HG03159 (cell line): ENCODE data around the gene CYS1.

ENCODE experiments used
- ATAC-seq: cut with Tn5 transposase; IDR thresholded peaks from one replicate; pipeline ENCODE4 v1.9.1; 2021; ENCODE audit warnings: mild to moderate bottlenecking, moderate library complexity; ENCODE audit not compliant: unreplicated experiment

Gene CYS1

DNA sequence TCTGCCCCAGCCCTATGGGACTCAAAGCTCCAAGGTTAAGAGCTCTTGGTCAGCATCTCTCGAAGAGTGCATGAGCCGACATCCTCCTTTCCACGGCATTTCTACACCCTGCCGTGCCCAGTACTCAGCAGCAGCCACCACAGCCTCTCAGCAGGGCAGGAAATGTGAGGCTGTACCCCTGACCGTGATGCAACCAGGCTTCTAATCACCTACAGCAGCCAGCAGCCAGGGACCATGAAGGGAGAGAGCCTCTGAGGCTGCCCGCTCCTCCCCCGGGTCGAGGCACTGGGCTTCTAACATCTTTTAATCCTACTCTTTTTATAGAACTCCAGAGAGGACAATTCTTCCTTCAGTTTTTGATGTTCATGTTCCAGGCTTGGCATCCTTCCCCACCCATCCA is 6.5 kb downstream of the CYS1 start:
- no peak for ATAC-seq

DNA sequence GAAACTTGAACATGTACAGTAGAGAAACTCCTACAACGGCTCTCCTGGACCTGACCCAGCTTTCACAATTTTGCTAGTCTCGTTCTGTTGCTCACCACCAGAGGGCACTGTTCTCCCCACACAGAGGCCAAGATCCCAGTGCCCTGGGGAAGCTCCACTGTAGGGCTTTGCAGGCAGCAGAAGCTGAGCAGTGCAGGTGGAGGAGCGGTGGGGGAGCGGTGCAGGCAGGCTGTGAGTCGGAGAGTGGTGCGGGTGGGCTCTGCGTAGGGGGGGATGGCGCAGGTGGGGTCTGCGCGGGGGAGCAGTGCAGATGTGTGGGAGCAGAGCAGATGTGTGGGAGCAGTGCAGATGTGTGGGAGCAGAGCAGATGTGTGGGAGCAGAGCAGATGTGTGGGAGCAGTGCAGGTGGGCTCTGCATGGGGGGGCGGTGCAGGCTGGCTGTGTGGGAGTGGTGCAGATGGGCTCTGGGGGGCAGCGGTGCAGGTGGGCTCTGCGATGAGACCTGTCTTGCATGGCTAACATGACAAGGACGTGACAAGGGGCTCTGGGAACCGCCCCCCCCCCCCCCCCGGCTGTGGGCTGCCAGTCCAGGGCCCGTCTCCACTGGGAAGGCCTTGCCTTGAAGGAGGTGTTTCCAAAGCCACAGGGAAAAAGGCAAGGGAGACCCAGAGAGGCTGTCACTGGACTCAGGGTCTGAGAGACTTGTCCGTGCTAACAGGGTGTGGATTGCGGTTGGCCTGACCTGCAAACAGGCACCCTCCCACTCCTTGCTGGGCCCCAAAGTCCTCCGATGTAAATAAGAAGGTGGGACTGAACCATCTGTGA is 7.3 kb downstream of the CYS1 start:
- ATAC-seq, result peak; percentile 74

DNA sequence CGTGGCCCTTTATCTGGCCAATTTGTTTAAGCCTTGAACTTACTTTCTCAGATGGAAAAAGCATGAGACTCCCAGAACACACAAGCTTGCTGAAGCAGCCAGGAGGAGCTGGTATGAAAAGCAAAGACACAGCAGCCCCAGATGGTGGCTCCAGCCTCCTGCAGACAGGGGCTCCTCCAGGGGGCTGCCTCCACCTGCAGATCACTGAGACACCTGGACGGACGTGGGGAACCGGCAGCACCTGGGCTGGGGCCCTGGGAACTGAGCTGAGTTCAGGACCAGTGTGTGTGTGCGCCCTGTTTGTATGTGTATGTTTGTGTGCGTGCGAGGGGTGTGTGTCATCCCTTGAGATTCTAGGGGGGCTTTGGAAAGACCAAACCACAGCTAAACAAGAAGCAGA is 8.6 kb downstream of the CYS1 start:
- no peak for ATAC-seq

DNA sequence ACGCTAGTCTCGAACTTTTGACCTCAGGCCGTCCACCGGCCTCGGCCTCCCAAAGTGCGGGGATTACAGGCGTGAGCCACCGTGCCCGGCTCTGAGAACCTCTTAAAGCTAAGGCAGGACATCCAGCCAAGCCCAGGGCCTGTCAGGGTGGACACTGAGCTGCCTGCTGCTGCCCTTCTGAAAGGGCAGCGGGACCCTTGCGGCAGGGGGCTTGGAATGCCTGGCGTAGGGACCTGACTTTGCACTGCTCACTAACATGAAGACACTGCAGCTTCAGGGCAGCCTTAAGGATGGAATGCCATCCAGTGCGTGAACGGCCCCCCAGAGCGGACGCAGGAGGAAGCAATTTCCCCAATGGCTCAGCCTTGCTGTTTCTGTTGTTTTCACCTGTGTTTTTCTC is 9.0 kb downstream of the CYS1 start:
- ATAC-seq, result no peak

DNA sequence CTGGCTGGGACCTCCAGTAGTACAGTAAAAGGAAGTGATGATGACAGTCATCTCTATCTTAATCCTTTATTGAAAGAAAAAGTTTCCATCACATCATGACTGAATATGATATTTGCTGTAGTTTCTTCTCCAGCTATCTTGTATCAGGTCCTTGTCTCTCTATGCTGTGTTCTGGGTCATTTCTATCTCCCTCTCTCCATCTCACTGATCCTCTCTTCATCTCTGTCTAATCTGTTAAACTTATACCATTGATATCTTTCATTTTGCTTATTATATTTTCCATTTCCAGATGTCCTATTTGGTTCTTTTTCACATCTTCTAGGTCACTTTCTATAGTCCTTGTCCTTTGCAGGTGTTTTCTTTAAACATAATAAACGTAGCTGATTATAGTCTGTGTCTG is 12.3 kb downstream of the CYS1 start:
- ATAC-seq, result no peak

DNA sequence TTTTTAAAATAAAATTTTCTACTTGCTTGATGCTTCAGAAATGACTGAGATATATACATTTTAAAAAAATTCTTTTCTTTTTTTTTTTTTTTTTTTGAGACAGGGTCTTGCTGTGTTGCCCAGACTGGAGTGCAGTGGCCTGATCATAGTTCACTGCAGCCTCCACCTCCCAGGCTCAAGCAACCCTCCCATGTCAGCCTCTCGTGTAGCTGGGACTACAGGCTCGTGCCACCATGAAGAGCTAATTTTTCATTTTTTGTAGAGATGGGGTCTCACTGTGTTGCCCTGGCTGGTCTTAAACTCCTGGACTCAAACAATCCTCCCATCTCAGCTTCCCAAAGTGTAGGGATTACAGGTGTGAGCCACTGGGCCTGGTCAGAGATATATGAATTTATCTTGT is 12.9 kb downstream of the CYS1 start:
- ATAC-seq, result no peak

DNA sequence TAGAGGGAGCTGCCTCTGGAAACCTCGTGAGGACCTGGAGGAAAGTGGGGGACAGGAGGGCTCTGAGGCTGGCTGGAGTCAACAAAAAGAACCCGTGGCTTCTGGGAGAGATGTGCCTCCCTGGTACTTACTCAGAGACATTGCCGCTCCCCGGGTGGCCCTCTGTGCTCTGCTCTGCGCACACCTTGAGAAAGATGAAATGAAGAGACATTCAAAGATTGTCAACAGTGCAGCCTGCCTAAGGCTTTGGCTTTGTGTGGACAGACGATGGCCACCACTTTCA is 14.5 kb downstream of the CYS1 start:
- no peak for ATAC-seq

DNA sequence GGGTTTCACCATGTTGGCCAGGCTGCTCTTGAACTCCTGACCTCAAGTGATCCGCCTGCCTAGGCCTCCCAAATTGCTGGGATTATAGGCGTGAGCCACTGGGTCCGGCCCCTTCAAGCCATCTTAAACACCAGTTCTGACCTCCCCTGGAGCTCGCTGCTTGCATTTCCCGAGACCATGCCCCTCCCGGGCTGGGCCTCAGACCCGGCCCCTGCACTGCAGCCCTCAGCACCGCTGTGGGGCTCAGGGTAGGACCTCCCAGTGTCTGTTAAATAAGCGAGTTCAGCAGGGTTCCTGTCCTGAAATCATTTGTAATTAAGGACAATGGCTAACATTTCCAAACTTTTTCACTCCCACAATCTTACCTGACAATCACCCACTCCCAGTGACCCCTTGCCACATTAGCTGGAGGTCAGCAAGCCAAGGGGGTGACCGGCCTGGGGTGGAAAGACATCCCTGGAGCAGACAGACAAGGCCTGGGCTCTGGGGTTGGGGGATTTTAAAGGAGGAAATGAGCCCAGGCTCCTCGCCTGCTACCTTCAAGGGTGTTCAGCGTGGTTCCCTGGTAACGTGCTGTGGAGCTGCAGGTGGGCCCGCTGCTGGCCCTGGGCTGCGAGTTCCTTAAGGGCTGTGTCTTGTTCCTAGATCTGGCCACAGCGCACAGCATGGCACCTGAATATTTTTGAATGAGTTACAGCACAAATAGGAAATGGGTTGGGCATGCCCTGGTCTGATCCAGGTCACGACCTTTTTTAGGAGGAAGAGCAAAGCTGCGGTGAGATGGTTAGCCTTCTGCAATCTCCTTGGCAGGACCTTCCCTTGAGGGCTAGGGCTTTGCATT is 15.1 kb downstream of the CYS1 start:
- ATAC-seq, result no peak

DNA sequence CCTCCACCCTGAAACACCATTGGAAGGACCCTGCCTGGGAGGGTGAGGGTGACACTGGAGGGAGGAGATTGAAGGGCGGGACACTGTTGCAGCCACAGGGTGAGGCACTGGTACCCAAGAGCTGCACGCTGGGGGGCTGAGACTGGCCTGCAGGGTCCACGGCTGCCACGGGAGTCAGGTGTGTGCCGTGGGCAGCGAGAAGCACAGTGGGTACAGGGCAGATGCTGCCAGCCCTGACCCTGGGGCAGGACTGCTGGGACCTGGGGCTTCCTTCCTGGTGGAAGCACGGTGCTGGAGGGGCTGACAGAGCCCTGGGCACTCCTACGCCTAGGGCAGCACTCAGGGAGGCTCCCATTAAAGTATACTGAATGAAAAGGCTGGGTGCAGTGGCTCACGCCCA is 16.6 kb downstream of the CYS1 start:
- ATAC-seq, result no peak

DNA sequence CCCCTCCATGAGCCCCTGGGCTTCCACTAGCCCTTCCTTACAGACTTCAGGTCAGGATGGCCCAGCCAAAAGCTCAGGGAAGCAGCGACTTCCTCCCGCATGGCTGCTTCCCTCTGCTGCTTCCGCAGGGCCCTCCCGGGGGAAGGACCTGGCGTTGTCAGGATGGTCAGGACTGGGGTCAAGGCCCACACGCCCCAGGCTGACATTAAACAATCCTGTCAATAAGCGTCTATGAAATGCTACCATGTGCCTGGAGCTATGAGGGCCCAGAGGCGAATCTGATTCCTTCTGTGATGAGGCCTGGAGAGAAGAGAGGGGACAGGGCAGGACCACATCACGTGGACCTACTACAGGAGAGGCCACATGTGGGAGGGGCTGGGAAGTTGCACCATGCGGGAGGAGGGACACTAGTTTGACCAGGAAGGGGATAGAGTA is 17.3 kb downstream of the CYS1 start:
- ATAC-seq, result no peak

DNA sequence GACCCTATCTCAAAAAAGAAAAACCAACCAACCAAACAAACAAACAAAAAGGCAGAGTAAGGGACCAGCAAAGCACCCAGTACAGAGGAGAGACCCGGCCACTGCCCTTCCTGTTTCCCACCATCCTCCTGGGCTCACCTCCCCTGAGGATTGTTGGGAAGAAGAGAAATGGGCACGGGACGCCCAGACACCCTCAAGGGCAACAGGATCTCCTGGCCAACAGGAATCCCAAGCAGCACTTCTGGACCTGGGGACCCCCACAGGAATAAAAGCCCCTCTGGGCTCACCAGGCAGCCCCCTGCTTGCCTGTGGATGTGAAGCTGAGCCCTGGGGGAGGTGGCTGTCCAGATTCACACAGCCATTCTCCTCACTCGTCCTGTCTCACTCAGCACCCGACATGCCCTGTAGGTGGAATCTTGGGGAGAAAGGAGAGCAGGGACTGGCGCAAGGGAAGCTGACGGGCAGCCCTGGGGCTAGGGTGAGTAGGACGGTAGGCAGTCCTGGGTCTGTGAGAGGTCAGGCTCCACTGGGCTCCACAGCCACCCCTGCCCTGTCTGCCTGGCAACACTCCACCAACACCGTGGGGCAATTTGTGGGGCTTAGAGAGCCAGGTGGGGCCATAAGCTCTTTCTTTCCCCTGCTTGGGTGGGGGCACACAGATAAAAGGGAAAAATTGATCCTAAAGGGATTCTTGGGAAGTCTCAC is 18.8 kb downstream of the CYS1 start:
- no peak for ATAC-seq

DNA sequence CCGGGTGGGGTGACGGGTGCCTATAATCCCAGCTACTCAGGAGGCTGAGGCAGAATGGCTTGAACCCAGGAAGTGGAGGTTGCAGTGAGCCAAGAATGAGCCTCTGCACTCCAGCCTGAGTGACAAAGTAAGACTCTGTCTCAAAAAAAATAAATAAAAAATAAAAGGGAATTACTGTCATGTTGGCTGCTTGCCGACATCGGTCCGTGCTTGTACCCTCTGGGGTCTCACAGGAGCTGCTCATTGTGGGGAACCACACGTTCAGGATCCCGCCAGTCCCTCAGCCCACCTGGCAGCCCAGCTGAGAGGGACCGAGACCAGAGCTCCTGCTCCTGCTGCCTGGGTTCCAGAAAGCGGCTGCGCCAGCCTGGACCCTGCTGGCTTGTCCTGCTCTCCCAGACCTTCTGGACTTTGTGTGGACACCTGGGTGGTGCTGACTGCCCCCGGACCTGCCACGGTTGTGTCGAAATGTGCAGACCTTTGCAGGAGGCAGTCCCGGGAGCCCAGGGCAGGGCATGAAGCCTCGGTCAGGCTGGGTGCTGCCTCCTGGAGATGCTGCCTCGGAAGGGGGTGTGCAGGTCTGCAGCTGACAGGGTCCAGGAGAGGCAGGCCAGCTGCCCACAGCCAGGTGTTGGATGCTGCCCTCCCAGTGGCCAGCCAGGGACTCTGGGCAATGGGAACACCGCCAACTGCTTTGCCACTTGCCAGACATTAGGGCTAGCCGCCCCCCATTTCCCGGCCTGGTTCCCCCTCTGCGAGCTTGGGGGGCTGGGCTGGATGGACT is 20.5 kb downstream of the CYS1 start:
- ATAC-seq, result no peak

DNA sequence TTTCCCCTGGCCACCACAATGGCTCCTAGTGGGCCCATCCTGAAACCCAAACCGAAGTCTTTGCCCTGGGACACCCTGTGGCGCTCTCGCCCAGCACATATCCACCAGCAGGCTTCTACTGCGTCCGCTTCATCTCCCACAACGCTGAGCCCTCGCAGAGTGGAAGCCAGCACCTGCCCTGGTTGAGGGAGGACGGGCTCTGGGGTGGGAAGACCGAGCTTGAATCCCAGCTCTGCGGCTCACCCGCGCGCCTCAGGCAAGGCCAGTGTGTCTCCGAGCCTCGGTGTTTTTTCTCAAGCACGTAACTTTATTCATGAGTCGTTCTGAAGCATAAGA is 21.2 kb downstream of the CYS1 start:
- no peak for ATAC-seq

DNA sequence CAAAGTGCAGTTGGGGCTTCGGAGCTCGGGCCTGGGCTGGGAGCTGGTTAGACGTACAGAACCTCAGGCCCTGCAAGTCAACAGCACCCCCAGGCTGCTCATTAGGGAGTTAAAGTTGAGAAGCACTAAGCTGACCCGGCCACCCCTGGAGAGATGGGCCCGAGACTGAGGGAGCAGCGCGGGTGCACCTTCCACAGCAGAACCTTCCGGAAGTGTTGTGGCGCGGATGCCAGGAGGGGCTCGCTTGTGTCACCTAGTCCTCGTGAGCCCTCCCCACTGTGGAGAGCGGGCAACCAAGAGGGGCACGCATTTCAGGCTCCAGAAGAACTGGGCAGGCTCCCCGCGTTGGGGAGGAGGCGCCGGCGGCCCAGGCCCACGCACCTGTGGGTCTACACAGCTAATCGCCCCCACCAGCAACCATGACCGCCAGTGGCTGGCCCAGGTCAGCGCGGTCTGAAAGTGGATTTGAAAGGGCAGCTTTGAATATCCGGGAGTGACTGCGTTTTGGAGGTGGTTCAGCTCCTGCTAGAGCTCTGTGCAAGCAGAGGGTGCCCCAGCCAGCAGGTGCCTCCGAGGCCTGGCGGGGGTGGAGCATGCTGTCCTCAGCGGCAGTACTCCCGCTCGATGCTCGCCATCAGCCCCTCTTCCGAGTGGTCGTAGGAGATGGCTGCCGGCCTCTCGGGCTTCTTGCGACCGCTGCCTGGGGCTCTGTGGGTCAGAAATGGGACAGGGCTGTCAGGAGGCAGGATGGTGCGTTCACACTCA is 21.8 kb downstream of the CYS1 start:
- no peak for ATAC-seq

DNA sequence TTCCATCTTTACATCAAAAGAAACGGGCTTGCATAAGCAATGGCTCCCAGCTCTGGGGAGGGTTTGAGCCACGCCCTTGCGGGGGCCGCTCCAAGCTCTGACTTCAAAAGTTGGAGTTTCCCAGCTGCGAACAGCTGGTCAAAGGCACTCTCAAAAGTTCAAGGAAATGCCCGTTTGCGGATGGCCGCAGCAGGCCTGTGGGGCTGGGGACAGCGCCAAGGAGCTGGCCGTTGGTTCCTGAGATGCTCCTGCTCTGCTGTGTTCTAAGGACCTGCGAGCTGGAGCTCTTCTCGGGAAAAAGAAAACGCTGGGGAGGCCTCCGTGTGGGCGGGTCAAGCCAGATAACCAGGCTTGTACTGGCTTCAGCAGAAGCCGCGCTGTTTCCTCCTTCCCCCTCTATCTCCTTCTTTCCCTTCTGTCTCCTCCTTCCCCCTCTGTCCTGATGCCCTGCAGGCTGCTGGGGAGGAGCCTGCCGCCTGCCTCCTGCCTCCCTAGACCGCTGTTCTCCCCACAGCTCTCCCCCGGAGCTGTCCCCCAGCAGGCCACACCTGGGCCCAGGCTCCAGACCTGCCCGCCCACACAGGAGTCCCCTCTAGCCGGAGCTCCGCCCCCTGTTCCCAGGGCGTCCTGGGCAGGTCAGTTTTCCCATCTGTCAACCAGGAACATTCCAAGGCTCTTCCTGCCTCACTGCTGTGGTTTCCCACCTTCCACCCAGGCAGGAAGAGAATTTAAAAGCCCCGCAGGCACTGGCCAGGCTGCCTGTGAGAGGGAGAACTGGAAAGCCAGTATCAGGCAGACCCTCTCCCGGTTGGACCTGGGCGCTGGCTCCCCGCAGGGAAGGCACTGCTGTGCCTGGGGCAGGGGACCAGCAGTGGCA is 22.7 kb downstream of the CYS1 start:
- no peak for ATAC-seq

DNA sequence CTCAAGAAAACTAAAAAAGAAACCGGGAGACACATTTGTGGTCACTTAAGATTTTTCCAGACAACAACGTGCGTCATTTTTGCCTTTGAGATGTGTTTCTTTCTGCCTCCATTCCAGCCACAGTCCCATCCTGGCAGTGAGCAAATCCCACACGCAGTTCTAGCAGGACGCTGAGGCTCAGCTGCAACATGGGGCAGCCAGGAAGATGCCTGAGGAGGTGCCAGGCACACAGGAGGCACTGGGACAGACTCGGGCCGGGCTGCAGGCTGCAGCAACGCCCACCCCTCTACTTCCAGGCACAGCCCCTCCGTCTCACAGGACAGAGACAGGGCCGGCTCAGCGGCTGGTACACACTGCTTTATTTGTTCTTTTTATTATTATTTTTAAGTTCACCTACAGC is 23.8 kb downstream of the CYS1 start:
- ATAC-seq, result no peak

DNA sequence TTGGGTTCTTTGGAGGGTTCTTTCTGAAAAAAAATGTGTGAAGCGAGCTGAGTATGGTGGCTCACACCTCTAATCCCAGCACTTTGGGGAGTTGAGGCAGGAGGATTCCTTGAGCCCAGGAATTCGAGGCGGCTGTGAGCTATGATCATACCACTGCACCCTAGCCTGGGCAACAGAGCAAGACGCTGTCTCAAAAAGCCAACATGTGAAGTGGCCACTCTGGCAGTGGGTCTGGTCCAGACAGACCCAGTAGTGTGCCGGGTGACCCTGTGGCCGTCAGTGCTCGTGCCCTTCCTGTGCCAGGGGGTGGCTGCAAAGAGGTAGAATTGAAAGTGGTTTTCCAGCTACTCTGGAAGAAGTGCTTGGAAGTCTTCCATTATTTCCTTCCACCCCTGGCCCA is 25.2 kb downstream of the CYS1 start:
- no peak for ATAC-seq

DNA sequence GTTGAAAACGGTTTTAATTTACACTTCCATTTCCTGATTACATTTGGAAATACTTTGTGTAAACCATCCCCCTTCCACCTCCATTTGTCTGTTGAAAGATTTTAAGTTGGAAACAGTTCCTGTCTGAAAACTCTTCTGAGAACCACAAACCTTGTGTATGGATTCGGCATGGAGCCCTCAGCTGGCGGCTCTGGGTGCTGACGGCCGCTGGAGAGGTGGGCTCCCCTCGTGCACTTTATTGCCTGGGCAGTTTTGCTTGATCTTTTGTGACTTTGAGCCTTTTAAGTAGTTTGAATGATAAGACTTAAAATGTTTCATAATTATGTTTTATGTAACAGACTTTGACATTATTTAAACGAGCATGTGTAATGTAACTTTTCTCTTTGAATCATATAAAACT is 25.8 kb downstream of the CYS1 start:
- ATAC-seq, result no peak

DNA sequence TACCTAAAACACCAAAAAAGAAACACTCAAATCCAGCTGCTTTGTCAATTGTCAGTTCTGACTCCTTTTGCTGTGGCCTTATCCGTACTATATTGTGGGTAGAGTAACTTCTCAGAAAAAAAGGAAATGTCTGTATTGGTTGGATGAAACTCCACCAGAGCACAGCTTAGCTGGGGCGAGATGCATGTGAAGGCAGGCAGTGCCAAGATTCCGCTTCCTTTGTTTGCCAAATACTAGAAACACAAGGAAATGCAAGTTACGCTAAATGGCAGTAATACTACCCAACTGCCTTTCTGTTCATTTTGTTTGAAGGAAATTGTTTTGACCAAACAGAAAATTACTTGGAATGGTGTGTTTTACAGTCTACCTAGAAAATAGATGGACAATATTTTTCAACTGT is 26.9 kb downstream of the CYS1 start:
- ATAC-seq, result no peak

DNA sequence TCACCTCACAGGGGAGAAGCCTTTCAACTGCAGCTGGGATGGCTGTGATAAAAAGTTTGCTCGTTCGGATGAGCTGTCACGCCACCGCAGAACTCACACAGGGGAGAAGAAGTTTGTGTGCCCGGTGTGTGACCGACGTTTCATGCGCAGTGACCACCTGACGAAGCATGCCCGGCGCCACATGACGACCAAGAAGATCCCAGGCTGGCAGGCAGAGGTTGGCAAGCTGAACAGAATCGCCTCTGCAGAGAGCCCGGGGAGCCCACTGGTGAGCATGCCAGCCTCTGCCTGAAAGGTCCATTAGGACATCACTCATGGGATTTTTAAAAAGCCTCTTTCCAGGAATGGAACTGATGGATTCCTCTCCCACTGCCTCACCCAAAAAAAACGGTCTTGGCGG is 28.0 kb downstream of the CYS1 start:
- no peak for ATAC-seq
